ENCODE measurements around the gene AIRE.

AIRE gene

GRCh38 chr21:44263768-44264167 is 21.9 kb upstream of the AIRE start:
- no peak for DNase-seq (ENCODE audit: low spot score)
- TF ChIP-seq CTCF (IDR thresholded peaks at IDR 0.05; ENCODE audit: extremely low read depth, missing control alignments) = no peak

GRCh38 chr21:44265734-44266270 is 19.9 kb upstream of the AIRE start:
- no peak for DNase-seq (ENCODE audit: low spot score)
- no peak for TF ChIP-seq CTCF (IDR thresholded peaks at IDR 0.05; ENCODE audit: extremely low read depth, missing control alignments)

GRCh38 chr21:44267655-44268142 is 18.0 kb upstream of the AIRE start:
- peak; percentile 10 for TF ChIP-seq CTCF (IDR thresholded peaks at IDR 0.05; ENCODE audit: extremely low read depth, missing control alignments)
- DNase-seq (ENCODE audit: low spot score) = no peak

GRCh38 chr21:44269090-44269489 is 16.6 kb upstream of the AIRE start:
- no peak for DNase-seq (ENCODE audit: low spot score)
- TF ChIP-seq CTCF (IDR thresholded peaks at IDR 0.05; ENCODE audit: extremely low read depth, missing control alignments) = no peak

GRCh38 chr21:44271558-44272283 is 14.0 kb upstream of the AIRE start:
- TF ChIP-seq CTCF (IDR thresholded peaks at IDR 0.05; ENCODE audit: extremely low read depth, missing control alignments) = no peak
- no peak for DNase-seq (ENCODE audit: low spot score)

- no peak for TF ChIP-seq CTCF (IDR thresholded peaks at IDR 0.05; ENCODE audit: extremely low read depth, missing control alignments)
- no peak for DNase-seq (ENCODE audit: low spot score)
Observed at GRCh38 chr21:44272284-44272858, 13.3 kb upstream of the AIRE start.

GRCh38 chr21:44273046-44273445 is 12.6 kb upstream of the AIRE start:
- no peak for DNase-seq (ENCODE audit: low spot score)
- TF ChIP-seq CTCF (IDR thresholded peaks at IDR 0.05; ENCODE audit: extremely low read depth, missing control alignments) = no peak
